TTC549 (cell line): ENCODE results near the gene FAM156A.
"Not testable (repeated sequence)": the region's sequence is repeated elsewhere in the genome, so short reads cannot be mapped to it uniquely, and the experiment has no call there.

ENCODE experiments used
- FAIRE-seq: peaks from 2 replicates; lab custom pipeline; 2012; peaks lifted over from hg19 to GRCh38; lab: Jason Lieb, UNC

The FAM156A gene

GRCh38 chrX:52966993-52967738 lies 8.8 kb upstream of the FAM156A start:
- not testable (repeated sequence) for FAIRE-seq

DNA sequence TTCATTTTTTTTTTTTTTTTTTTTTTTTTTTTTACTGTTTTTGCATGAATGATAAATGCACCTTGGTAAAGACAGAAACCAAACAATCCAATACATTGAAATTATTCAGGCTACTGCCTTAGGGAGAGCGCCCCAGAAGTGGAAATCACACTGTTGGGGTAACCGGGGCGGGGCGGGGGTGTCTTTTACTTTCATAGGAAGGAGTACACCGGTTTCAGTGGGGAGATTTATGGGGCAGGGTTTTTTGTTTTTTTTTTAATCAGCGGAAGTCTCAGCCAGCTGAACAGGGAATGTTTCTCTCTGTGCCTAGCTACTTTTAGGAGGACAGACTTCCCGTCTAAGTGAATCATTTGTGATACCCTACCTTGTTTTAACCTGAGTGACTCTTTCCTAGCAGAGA lies 643 bp upstream of the FAM156A start:
- not testable (repeated sequence) for FAIRE-seq

DNA sequence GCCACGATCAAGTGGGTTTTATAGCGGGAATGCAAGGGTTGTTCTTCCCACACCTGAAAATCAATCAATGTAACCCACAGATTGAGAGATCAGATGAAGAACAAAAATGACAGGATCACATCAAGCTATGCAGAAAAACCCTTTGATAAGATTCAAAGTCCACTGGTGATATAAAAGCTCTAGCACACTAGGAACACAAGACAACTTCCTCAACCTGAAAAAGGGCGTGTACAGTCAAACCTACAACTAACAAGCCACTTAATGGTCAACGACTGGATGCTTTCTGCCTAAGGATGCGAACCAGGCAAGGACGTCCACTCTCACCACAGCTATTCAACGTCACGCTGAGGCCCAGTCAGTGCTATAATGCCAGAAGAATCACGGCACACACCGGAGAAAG lies 8.4 kb downstream of the FAM156A start:
- FAIRE-seq: not testable (repeated sequence)

- not testable (repeated sequence) for FAIRE-seq
Measured at GRCh38 chrX:52949325-52949724, 9.0 kb downstream of the FAM156A start.

DNA sequence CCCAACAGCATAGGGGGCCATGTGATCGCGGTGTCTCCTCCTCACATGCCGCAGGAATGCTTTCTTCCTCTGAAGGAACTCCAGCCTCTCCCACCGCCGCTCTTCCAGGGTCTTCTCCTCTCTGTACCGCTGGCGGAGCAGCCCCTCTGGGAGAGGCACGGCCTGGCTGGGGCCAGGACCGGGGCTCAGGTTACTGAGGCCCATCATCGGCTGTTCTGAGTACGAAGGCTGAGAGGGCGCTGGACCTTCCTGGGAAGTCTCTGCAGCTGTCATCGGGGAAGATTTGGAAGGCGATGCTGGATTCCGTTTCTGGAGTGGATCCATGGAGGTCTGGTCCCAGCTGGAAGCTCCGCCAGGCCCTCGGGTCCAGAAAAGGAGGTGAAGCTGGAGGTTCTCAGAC lies 10.1 kb downstream of the FAM156A start:
- FAIRE-seq: not testable (repeated sequence)

DNA sequence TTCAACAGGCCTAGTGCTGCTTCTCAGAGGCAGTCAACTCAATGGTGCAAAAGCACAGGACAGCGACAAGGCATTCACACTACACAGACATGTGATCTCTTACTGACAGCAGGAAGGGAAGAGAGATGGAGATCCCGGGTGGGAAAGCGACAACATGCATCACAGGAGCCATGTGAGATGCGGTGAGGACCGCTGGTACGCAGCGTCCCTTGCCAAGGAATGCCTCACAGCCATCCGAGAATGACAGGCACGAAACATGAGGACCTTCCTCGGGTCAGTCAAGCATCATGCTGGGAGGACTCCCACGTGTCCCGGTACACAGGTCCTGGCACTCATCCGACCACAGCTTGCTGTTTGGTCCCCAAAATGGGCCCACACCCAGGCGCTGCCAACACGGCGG lies 10.8 kb downstream of the FAM156A start:
- FAIRE-seq: not testable (repeated sequence)

- FAIRE-seq: not testable (repeated sequence)
Measured at GRCh38 chrX:52945838-52946494, 12.4 kb downstream of the FAM156A start.

DNA sequence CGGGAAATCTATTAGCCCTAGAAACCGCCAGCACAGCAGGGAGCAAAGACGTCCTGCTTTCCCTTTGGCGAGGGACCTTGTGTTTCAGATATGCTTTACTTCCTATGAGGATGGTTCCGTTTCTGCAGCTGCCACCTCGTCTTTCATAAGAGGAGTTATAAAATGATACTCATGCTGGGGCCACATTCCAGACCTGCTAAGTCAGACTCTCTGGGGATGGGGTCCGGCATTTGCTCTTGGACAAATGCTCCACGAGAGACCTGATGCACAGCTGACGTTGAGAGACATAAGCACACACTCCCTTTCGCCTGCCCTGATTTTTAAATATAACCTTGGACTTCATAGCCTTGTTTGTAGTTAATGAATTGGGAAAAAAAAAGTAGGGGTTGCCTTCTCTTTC lies 16.6 kb downstream of the FAM156A start:
- FAIRE-seq: not testable (repeated sequence)

DNA sequence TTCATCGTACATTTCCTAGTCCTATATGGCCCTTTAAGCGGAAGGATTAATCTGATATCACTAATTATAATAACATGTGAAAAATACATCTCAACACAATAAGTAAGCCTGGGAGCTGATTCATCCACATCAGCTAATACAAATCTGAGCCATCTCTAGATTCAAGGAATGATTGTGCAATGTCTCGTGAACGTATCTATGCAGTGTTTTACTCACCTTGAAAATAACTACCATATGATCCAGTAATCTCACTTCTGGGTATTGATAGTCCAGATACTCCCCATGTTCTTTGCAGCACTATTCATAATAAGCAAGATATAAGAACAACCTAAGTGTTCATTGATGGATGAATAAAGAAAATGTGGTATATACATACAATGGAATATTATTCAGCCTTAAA lies 17.6 kb downstream of the FAM156A start:
- not testable (repeated sequence) for FAIRE-seq

DNA sequence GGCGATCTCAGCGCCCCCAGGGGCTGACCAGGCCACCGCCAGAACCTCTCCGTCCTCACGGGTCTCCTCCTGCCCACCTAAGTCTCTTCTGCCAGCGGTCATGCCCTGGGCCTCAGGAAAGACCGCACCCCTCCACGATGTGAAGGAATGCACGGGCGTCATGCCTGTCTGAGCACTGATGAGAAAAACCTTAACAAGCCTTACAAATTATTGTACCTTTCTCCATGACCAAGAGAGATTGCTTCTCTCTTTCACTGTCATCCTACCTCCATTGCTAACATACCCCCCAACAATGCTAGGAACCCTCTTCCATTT lies 22.9 kb downstream of the FAM156A start:
- FAIRE-seq: not testable (repeated sequence)

GRCh38 chrX:52934704-52935469 lies 23.4 kb downstream of the FAM156A start:
- peak; percentile 58 for FAIRE-seq

DNA sequence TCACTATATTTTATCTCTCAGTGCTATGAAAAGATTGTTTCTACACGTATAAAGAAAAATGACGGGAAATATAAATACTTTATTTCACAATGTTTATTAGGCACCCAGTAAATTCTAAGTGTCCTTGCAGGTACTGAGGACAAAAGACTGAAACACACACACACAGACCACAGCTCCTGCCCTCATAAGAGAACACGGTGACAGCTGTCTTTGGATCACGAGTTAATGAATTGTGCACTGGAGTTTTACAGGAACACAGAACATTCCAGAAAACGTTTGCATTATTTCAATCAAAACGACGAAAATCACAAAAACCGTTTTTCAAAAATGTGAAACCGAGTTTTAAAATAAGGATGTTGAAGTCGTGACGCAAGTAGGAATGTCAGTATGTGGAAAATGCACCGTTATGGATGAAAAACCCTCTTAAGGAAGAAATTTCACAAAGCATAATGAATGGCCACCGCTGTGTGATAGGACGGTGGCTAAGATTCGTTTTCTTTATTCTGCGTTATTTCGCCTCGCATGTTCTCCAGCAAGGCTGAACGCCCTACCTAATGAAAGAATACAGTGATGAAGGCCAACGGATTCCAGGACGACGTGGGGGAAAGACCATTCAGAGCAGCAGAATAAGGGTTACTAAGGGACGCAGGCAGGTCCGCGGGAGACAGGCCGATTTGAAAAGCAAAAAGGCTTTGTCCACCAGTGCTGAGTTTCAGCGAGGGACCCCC lies 24.2 kb downstream of the FAM156A start:
- no peak for FAIRE-seq

DNA sequence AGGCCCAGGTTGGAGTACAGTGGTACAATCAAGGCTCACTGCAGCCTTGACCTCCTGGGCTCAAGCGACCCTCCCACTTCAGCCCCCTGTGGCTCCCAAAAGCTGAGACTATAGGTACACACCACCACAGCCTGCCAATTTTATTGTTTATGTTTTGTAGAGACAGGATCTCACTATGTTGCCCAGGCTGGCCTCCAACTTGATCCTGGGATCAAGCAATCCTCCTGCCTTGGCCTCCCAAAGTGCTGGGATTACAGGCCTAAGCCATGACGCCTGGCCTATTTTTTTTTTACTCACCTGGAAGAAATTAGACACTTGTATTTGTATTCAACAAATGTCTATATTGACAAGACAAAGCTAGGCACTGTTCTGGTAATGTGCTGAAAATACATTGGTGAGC lies 25.1 kb downstream of the FAM156A start:
- no peak for FAIRE-seq

- not testable (repeated sequence) for FAIRE-seq
Measured at GRCh38 chrX:52930214-52930613, 28.1 kb downstream of the FAM156A start.

DNA sequence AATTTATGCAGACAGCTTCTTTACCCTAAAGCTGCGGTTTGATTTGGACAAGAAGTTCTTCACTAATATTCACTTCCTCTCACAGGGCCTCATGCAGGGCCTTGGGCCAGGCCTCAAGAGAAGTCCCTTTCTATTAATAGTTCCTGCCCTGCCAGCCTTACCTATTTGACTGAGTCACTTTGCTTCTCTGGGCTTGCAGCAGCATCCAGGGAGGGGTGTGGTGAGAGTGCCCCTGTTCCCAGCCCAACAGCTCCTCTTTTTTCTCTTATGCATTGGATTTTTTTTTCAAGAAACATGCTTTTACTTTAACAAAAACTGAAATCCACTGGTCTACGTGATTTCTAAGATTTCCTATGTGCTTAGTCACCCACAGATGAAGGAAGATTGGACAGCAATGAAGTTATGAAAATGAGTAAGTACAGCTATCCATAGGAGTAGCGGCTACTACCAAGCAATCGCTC lies 34.5 kb downstream of the FAM156A start:
- FAIRE-seq: no peak

DNA sequence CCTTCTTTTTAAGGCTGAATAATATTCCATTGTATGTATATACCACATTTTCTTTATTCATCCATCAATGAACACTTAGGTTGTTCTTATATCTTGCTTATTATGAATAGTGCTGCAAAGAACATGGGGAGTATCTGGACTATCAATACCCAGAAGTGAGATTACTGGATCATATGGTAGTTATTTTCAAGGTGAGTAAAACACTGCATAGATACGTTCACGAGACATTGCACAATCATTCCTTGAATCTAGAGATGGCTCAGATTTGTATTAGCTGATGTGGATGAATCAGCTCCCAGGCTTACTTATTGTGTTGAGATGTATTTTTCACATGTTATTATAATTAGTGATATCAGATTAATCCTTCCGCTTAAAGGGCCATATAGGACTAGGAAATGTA lies 43.6 kb downstream of the FAM156A start:
- not testable (repeated sequence) for FAIRE-seq

DNA sequence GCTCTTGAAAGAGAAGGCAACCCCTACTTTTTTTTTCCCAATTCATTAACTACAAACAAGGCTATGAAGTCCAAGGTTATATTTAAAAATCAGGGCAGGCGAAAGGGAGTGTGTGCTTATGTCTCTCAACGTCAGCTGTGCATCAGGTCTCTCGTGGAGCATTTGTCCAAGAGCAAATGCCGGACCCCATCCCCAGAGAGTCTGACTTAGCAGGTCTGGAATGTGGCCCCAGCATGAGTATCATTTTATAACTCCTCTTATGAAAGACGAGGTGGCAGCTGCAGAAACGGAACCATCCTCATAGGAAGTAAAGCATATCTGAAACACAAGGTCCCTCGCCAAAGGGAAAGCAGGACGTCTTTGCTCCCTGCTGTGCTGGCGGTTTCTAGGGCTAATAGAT lies 44.6 kb downstream of the FAM156A start:
- FAIRE-seq: not testable (repeated sequence)

- FAIRE-seq: not testable (repeated sequence)
Measured at GRCh38 chrX:52909313-52909969, 48.9 kb downstream of the FAM156A start.

GRCh38 chrX:52907900-52908299 lies 50.4 kb downstream of the FAM156A start:
- not testable (repeated sequence) for FAIRE-seq

DNA sequence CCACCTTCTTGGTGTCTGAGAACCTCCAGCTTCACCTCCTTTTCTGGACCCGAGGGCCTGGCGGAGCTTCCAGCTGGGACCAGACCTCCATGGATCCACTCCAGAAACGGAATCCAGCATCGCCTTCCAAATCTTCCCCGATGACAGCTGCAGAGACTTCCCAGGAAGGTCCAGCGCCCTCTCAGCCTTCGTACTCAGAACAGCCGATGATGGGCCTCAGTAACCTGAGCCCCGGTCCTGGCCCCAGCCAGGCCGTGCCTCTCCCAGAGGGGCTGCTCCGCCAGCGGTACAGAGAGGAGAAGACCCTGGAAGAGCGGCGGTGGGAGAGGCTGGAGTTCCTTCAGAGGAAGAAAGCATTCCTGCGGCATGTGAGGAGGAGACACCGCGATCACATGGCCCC lies 51.2 kb downstream of the FAM156A start:
- FAIRE-seq: not testable (repeated sequence)

GRCh38 chrX:52906072-52906471 lies 52.2 kb downstream of the FAM156A start:
- FAIRE-seq: not testable (repeated sequence)

DNA sequence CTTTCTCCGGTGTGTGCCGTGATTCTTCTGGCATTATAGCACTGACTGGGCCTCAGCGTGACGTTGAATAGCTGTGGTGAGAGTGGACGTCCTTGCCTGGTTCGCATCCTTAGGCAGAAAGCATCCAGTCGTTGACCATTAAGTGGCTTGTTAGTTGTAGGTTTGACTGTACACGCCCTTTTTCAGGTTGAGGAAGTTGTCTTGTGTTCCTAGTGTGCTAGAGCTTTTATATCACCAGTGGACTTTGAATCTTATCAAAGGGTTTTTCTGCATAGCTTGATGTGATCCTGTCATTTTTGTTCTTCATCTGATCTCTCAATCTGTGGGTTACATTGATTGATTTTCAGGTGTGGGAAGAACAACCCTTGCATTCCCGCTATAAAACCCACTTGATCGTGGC lies 52.8 kb downstream of the FAM156A start:
- FAIRE-seq: not testable (repeated sequence)
